Liver (tissue), 9 donors: ENCODE results near the gene SPAG9. TPM values are rescaled to one million over a fixed set of nuclear protein-coding genes. Genes with fewer than 3 reads are reported as not detected.
"Not testable (repeated sequence)": the region's sequence is repeated elsewhere in the genome, so short reads cannot be mapped to it uniquely, and the experiment has no call there.

Experiments
- DNase-seq: peaks from one replicate; pipeline ENCODE4 v3.0.0-alpha.2; 2017; ENCODE audit warnings: low spot score
- H3K27ac ChIP-seq, 2 donors: one replicate each; pipeline ENCODE4 v1.7.0; 2013; ENCODE audit warnings: inconsistent platforms in 2 of 2, low read length in 2 of 2, control low read depth in 1 of 2, low read depth in 1 of 2, mild to moderate bottlenecking in 1 of 2
- H3K27me3 ChIP-seq, 4 donors: one replicate each; pipeline versions ENCODE4 v1.6.1 to v1.7.0; 2013; ENCODE audit warnings: low read length in 3 of 4, inconsistent platforms in 1 of 4, mild to moderate bottlenecking in 1 of 4, moderate library complexity in 1 of 4; ENCODE audit not compliant: control insufficient read depth in 4 of 4, insufficient read depth in 4 of 4
- H3K36me3 ChIP-seq, 4 donors: one replicate each; pipeline versions ENCODE4 v1.6.1 to v1.7.0; 2013; ENCODE audit warnings: low read length in 3 of 4, mild to moderate bottlenecking in 3 of 4, low read depth in 1 of 4, moderate library complexity in 1 of 4; ENCODE audit not compliant: control insufficient read depth in 4 of 4, insufficient read depth in 3 of 4
- H3K4me1 ChIP-seq, 4 donors: one replicate each; pipeline versions ENCODE4 v1.6.1 to v1.7.0; 2013; ENCODE audit warnings: low read length in 3 of 4, mild to moderate bottlenecking in 3 of 4, moderate library complexity in 1 of 4; ENCODE audit not compliant: control insufficient read depth in 4 of 4, insufficient read depth in 4 of 4
- H3K4me3 ChIP-seq, 3 donors: one replicate each; pipeline versions ENCODE4 v1.6.1 to v1.7.0; 2013; ENCODE audit warnings: low read length in 3 of 3, control low read depth in 1 of 3, low read depth in 1 of 3, mild to moderate bottlenecking in 1 of 3
- H3K9ac ChIP-seq, 2 donors: one replicate each; pipeline ENCODE4 v1.7.0; 2013; ENCODE audit warnings: low read length in 2 of 2, mild to moderate bottlenecking in 2 of 2, moderate library complexity in 2 of 2, control low read depth in 1 of 2, low read depth in 1 of 2
- H3K9me3 ChIP-seq, 4 donors: one replicate each; pipeline versions ENCODE4 v1.6.1 to v1.7.0; 2013; ENCODE audit warnings: low read length in 3 of 4; ENCODE audit not compliant: control insufficient read depth in 4 of 4
- ATF3 ChIP-seq: IDR thresholded peaks from 2 replicates; pipeline ENCODE4 v1.6.1; 2016; ENCODE audit warnings: antibody characterized with exemption
- CTCF ChIP-seq: fragments of 150-350 bp; IDR thresholded peaks from 2 replicates; pipeline ENCODE4 v1.5.1; 2017; ENCODE audit warnings: improper control_type of control experiment, low read depth, low read length; ENCODE audit not compliant: missing input control
- EGR1 ChIP-seq, 2 donors: IDR thresholded peaks; 2 replicates each; pipeline ENCODE4 v1.6.1; 2016 to 2018; ENCODE audit warnings: antibody characterized with exemption in 2 of 2, low read depth in 2 of 2
- FOXA1 ChIP-seq: IDR thresholded peaks from 2 replicates; pipeline ENCODE4 v1.6.1; 2016; ENCODE audit warnings: antibody characterized with exemption
- FOXA2 ChIP-seq: IDR thresholded peaks from 2 replicates; pipeline ENCODE4 v1.6.1; 2016; ENCODE audit warnings: antibody characterized with exemption
- GABPA ChIP-seq, 2 donors: IDR thresholded peaks in 1 of 2; conservative IDR thresholded peaks in 1 of 2; 2 replicates each; pipeline ENCODE4 v1.6.1; 2016; ENCODE audit warnings: antibody characterized with exemption in 2 of 2, mild to moderate bottlenecking in 1 of 2, moderate library complexity in 1 of 2
- HNF4A ChIP-seq, 2 donors: conservative IDR thresholded peaks; 2 replicates each; pipeline ENCODE4 v1.6.1; 2016; ENCODE audit warnings: antibody characterized with exemption in 2 of 2, mild to moderate bottlenecking in 2 of 2
- HNF4G ChIP-seq: IDR thresholded peaks from 2 replicates; pipeline ENCODE4 v1.6.1; 2016; ENCODE audit warnings: antibody characterized with exemption
- NR2F2 ChIP-seq: IDR thresholded peaks from 2 replicates; pipeline ENCODE4 v1.6.1; 2016; ENCODE audit warnings: antibody characterized with exemption
- RAD21 ChIP-seq, 2 donors: IDR thresholded peaks; 2 replicates each; pipeline ENCODE4 v1.6.1; 2016; ENCODE audit warnings: antibody characterized with exemption in 2 of 2, mild to moderate bottlenecking in 2 of 2
- RXRA ChIP-seq, 2 donors: IDR thresholded peaks; 2 replicates each; pipeline ENCODE4 v1.6.1; 2017 to 2018; ENCODE audit warnings: antibody characterized with exemption in 2 of 2, mild to moderate bottlenecking in 1 of 2
- SP1 ChIP-seq: IDR thresholded peaks from 2 replicates; pipeline ENCODE4 v1.6.1; 2018; ENCODE audit warnings: antibody characterized with exemption, mild to moderate bottlenecking
- YY1 ChIP-seq: IDR thresholded peaks from 2 replicates; pipeline ENCODE4 v1.6.1; 2016; ENCODE audit warnings: antibody characterized with exemption, mild to moderate bottlenecking
- ZBTB33 ChIP-seq: IDR thresholded peaks from 2 replicates; pipeline ENCODE4 v1.6.1; 2016; ENCODE audit warnings: antibody characterized with exemption
- WGBS: extraction: QIAGEN DNeasy Blood & Tissue Kit; methylation state at CpG from one replicate; pipeline ENCODE4 v1.1.7; 2013; 5-methylcytosine and 5-hydroxymethylcytosine counted together
- polyA plus RNA-seq, 2 donors: library from polyadenylated mRNA; stranded (reverse) in 1 of 2; unstranded in 1 of 2; fragments of 200-250 nt in 1 of 2; fragments of >200 nt in 1 of 2; fragmentation: Nextera tagmentation in 1 of 2; extraction: Ambion mirVana in 1 of 2; gene quantifications; one replicate each; pipeline versions ENCODE4 v1.2.1 to v1.2.3, GENCODE V29; 2013 to 2015
- total RNA-seq, 2 donors: library from RNA; depleted of rRNA; stranded (reverse); fragments of >200 nt; gene quantifications; one replicate each; pipeline ENCODE4 v1.2.3, GENCODE V29; 2014
- TF ChIP-seq, protein P1 (sequence below): IDR thresholded peaks from 2 replicates; pipeline ENCODE4 v1.6.1; 2016; ENCODE audit warnings: antibody characterized with exemption, mild to moderate bottlenecking
- TF ChIP-seq, protein P2 (sequence below): IDR thresholded peaks from 2 replicates; pipeline ENCODE4 v1.6.1; 2016; ENCODE audit warnings: antibody characterized with exemption
- donor health status: healthy.
- donor health status: healthy.
- donor health status: healthy.
- donor health status: healthy.
- donor health status: healthy.

The SPAG9 gene
- total and polyA plus RNA-seq, 4 donors, result 12.0 to 94.0 (median 18.4) TPM

- peaks cover 21 to 75% (median 58%) of the 10 kb centered on the region in 4 donors for H3K4me1 ChIP-seq
- peak; percentile 34 for DNase-seq
- no peaks in the 10 kb centered on the region for H3K36me3 ChIP-seq
- peak overlapping the region; percentile 75 to 92 for H3K27ac ChIP-seq
- no peaks in the 10 kb centered on the region for H3K27me3 ChIP-seq
- no peaks in the 10 kb centered on the region for H3K9me3 ChIP-seq
- H3K9ac ChIP-seq, result peak overlapping the region; percentile 63 to 87
- peak overlapping the region in 2 of 3 donors; percentile 18 to 59 for H3K4me3 ChIP-seq
- TF ChIP-seq CTCF, result no peak
- peak; percentile 72 for TF ChIP-seq YY1
- TF ChIP-seq HNF4A (conservative IDR thresholded peaks at IDR 0.05), result peak in 1 of 2 donors; percentile 5
- TF ChIP-seq ATF3, result peak; percentile 5
- WGBS, result 39% methylated on average over 8 of the region's 8 CpGs
Observed at GRCh38 chr17:50943575-50943933, 177.1 kb downstream of the SPAG9 start.

GRCh38 chr17:50941676-50942048 is 179.0 kb downstream of the SPAG9 start:
- not testable (repeated sequence) for H3K27me3 ChIP-seq, H3K4me3 ChIP-seq, H3K9me3 ChIP-seq, DNase-seq, H3K27ac ChIP-seq, H3K36me3 ChIP-seq, H3K9ac ChIP-seq
- peak in 1 of 2 donors; percentile 32 for TF ChIP-seq RXRA (IDR thresholded peaks at IDR 0.05)
- H3K4me1 ChIP-seq, result peaks cover 19 to 59% (median 42%) of the 10 kb centered on the region in 4 donors
- WGBS, result 81% methylated on average over 4 of the region's 4 CpGs

DNA sequence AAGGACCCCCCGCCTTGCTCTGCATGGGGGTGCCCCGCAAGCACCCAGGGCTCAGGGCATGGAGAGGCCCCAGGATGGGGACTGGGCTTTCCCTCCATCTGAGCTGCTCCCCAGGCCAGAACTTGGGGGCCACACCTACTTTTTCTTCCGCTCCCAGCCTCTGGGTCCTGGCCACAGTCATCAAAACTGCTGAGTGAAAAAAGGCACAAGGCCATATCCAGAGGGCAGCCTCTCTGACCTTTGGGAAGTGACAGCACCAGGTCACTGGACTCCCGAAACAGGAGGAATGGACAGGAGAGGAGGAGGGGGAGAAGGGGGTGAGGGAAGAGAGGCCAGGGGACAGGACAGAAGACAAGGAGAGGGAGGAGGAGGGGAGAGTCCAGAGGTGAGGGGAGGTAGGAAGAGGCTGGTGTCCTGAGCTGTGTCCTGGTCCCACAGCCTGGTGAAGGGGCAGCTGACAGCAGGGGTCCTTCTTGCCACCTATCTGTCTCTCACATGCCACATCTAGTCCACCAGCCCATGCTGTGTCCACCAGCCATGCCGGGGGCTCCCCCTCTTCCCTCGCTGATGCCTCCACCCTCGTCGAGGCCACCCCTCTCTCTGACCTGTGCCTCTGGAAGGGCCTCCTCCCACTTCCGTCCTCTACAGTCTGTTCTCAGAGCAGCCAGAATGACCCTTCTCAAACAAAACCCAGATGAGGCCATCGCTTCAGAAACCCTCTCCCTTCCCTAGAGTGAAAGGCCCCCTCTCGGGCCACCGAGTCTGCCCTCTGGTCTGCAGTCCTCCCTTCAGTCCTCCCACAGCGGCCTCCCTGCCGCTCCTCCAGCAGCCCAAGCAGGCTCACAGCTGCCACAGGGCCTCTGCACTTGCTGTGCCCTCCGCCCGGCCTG is 180.6 kb downstream of the SPAG9 start:
- H3K9ac ChIP-seq, result peak overlapping the region in 1 of 2 donors; percentile 61
- no peaks in the 10 kb centered on the region for H3K9me3 ChIP-seq
- H3K36me3 ChIP-seq, result no peaks in the 10 kb centered on the region
- no peaks in the 10 kb centered on the region for H3K27me3 ChIP-seq
- 55% methylated on average over 16 of the region's 16 CpGs for WGBS
- peak overlapping the region; percentile 83 to 86 for H3K27ac ChIP-seq
- no peak overlapping the region for H3K4me3 ChIP-seq
- H3K4me1 ChIP-seq, result peaks cover 15 to 55% (median 36%) of the 10 kb centered on the region in 4 donors
- no peak for DNase-seq
- TF ChIP-seq CTCF, result no peak
- TF ChIP-seq NR2F2, result peak; percentile 92
- peak; percentile 75 for TF ChIP-seq FOXA2
- TF ChIP-seq, protein P1, sequence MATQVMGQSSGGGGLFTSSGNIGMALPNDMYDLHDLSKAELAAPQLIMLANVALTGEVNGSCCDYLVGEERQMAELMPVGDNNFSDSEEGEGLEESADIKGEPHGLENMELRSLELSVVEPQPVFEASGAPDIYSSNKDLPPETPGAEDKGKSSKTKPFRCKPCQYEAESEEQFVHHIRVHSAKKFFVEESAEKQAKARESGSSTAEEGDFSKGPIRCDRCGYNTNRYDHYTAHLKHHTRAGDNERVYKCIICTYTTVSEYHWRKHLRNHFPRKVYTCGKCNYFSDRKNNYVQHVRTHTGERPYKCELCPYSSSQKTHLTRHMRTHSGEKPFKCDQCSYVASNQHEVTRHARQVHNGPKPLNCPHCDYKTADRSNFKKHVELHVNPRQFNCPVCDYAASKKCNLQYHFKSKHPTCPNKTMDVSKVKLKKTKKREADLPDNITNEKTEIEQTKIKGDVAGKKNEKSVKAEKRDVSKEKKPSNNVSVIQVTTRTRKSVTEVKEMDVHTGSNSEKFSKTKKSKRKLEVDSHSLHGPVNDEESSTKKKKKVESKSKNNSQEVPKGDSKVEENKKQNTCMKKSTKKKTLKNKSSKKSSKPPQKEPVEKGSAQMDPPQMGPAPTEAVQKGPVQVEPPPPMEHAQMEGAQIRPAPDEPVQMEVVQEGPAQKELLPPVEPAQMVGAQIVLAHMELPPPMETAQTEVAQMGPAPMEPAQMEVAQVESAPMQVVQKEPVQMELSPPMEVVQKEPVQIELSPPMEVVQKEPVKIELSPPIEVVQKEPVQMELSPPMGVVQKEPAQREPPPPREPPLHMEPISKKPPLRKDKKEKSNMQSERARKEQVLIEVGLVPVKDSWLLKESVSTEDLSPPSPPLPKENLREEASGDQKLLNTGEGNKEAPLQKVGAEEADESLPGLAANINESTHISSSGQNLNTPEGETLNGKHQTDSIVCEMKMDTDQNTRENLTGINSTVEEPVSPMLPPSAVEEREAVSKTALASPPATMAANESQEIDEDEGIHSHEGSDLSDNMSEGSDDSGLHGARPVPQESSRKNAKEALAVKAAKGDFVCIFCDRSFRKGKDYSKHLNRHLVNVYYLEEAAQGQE, result peak; percentile 89
- TF ChIP-seq FOXA1, result peak; percentile 85
- TF ChIP-seq, protein P2, sequence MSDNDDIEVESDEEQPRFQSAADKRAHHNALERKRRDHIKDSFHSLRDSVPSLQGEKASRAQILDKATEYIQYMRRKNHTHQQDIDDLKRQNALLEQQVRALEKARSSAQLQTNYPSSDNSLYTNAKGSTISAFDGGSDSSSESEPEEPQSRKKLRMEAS, result peak; percentile 93
- peak; percentile 98 to 99 for TF ChIP-seq RXRA (IDR thresholded peaks at IDR 0.05)
- peak in 1 of 2 donors; percentile 44 for TF ChIP-seq GABPA (IDR thresholded peaks at IDR 0.05 in 1 of 2, conservative IDR thresholded peaks at IDR 0.05 in 1 of 2)
- TF ChIP-seq HNF4G, result peak; percentile 79
- peak; percentile 96 for TF ChIP-seq SP1
- peak; percentile 85 for TF ChIP-seq ZBTB33
- TF ChIP-seq HNF4A (conservative IDR thresholded peaks at IDR 0.05), result peak; percentile 91 to 96
- TF ChIP-seq RAD21 (IDR thresholded peaks at IDR 0.05), result peak; percentile 66 to 72
- TF ChIP-seq EGR1 (IDR thresholded peaks at IDR 0.05; ENCODE audit: low read depth in 2 of 2), result peak in 1 of 2 donors; percentile 74
